Esophagus squamous epithelium (tissue), 5 donors: ENCODE data around the gene EPS8. TPM values are rescaled to one million over a fixed set of nuclear protein-coding genes. Genes with fewer than 3 reads are reported as not detected.

ENCODE experiments used
- DNase-seq: peaks from one replicate; lab custom pipeline; 2025; lab: John Stamatoyannopoulos, UW
- H3K27ac ChIP-seq, 4 donors: fragments of 200-600 bp; sonication (generic); one replicate each; pipeline ENCODE4 v1.5.1; 2016 to 2019; ENCODE audit warnings: mild to moderate bottlenecking in 1 of 4
- H3K27me3 ChIP-seq, 4 donors: fragments of 200-600 bp; sonication (generic); 1 replicate in 3 of 4; 2 replicates in 1 of 4; pipeline versions ENCODE4 v1.5.1 to v1.6.0; 2017 to 2021; ENCODE audit warnings: antibody characterized with exemption in 1 of 4
- H3K36me3 ChIP-seq, 3 donors: fragments of 200-600 bp; sonication (generic); one replicate each; pipeline ENCODE4 v1.5.1; 2016 to 2019
- H3K4me1 ChIP-seq, 3 donors: fragments of 200-600 bp; sonication (generic); one replicate each; pipeline ENCODE4 v1.5.1; 2017 to 2019
- H3K4me3 ChIP-seq, 4 donors: fragments of 200-600 bp; sonication (generic); 1 replicate in 3 of 4; 2 replicates in 1 of 4; pipeline ENCODE4 v1.5.1; 2016 to 2019; ENCODE audit warnings: mild to moderate bottlenecking in 2 of 4, moderate library complexity in 1 of 4
- H3K9me3 ChIP-seq, 3 donors: fragments of 200-600 bp; sonication (generic); one replicate each; pipeline ENCODE4 v1.5.1; 2016 to 2019
- CTCF ChIP-seq, 6 experiments: fragments of 450-650 bp in 4 of 6; fragments of 200-600 bp in 2 of 6; sonication (generic) in 2 of 6; IDR thresholded peaks; one replicate each; pipeline ENCODE4 v1.5.1; 2016 to 2019; ENCODE audit warnings: antibody characterized with exemption in 6 of 6, mild to moderate bottlenecking in 4 of 6, moderate library complexity in 4 of 6
- POLR2A ChIP-seq, 4 donors: fragments of 450-650 bp; IDR thresholded peaks; one replicate each; pipeline ENCODE4 v1.6.1; 2017; ENCODE audit warnings: antibody characterized with exemption in 4 of 4, mild to moderate bottlenecking in 4 of 4, moderate library complexity in 3 of 4
- WGBS, 2 donors: methylation state at CpG; one replicate each; pipeline ENCODE4 v1.1.5; 2018; 5-methylcytosine and 5-hydroxymethylcytosine counted together
- intact Hi-C: fragments of 100-400 bp; cut with DNase I; formaldehyde crosslinking; loops from one replicate; pipeline ENCODE4 v1.15.0; 2022
- total RNA-seq, 4 donors: library from RNA; depleted of rRNA; stranded (reverse); fragments of >200 nt; gene quantifications; one replicate each; pipeline ENCODE4 v1.1.0, GENCODE V29; 2016
- donor health status: DM: yes; HTN: yes; CAD: no.

The EPS8 gene
- total RNA-seq, 4 donors from 2014 or later: 14.2 to 56.6 (median 17.7) TPM

GRCh38 chr12:15823360-15824128 is 34.4 kb upstream of the EPS8 start:
- 80 to 83% methylated on average over 3 of the region's 3 CpGs for WGBS, 2 donors

GRCh38 chr12:15819644-15820437 is 30.7 kb upstream of the EPS8 start:
- Histone ChIP-seq H3K36me3 (no peaks in the 10 kb centered on the region), H3K4me3 (no peak overlapping the region), H3K27me3 (no peaks in the 10 kb centered on the region), H3K4me1 (no peaks in the 10 kb centered on the region), H3K9me3 (no peaks in the 10 kb centered on the region), H3K27ac (no peak overlapping the region)
- 77 to 83% methylated on average over 3 of the region's 3 CpGs for WGBS, 2 donors
- DNase-seq: no peak
- TF ChIP-seq CTCF (IDR thresholded peaks at IDR 0.05): no peak
- no peak for TF ChIP-seq POLR2A (IDR thresholded peaks at IDR 0.05)
- intact Hi-C loops: no loop called here

More at GRCh38 chr12:15823360-15824128, 34.4 kb upstream of the EPS8 start:
- no peak for TF ChIP-seq POLR2A (IDR thresholded peaks at IDR 0.05)
- no peak for TF ChIP-seq CTCF (IDR thresholded peaks at IDR 0.05)
- DNase-seq: no peak
- H3K27ac ChIP-seq: no peak overlapping the region
- no peaks in the 10 kb centered on the region for H3K9me3 ChIP-seq
- no peaks in the 10 kb centered on the region for H3K27me3 ChIP-seq
- no peak overlapping the region for H3K4me3 ChIP-seq
- H3K36me3 ChIP-seq: no peaks in the 10 kb centered on the region
- H3K4me1 ChIP-seq: no peaks in the 10 kb centered on the region
- intact Hi-C loops: no loop called here

GRCh38 chr12:15818418-15818817 is 29.2 kb upstream of the EPS8 start:
- Histone ChIP-seq H3K4me3 (no peak overlapping the region), H3K9me3 (no peaks in the 10 kb centered on the region), H3K27me3 (no peaks in the 10 kb centered on the region), H3K27ac (no peak overlapping the region), H3K4me1 (no peaks in the 10 kb centered on the region), H3K36me3 (no peaks in the 10 kb centered on the region)
- DNase-seq: no peak
- no peak for TF ChIP-seq CTCF (IDR thresholded peaks at IDR 0.05)
- intact Hi-C loops: no loop called here
- 77 to 83% methylated on average over 1 of the region's 1 CpG for WGBS, 2 donors

- Histone ChIP-seq H3K27me3 (no peaks in the 10 kb centered on the region), H3K4me3 (no peak overlapping the region), H3K27ac (no peak overlapping the region), H3K4me1 (no peaks in the 10 kb centered on the region), H3K36me3 (no peaks in the 10 kb centered on the region), H3K9me3 (no peaks in the 10 kb centered on the region)
- WGBS, 2 donors: 85 to 88% methylated on average over 2 of the region's 2 CpGs
- no peak for DNase-seq
- TF ChIP-seq CTCF (IDR thresholded peaks at IDR 0.05) (no peak), POLR2A (IDR thresholded peaks at IDR 0.05) (no peak)
- intact Hi-C loops: no loop called here
Observed at GRCh38 chr12:15815730-15816129, 26.5 kb upstream of the EPS8 start.
